AG20443 (cell line): ENCODE results near the gene SERPINB3.
"Not testable (repeated sequence)": the region's sequence is repeated elsewhere in the genome, so short reads cannot be mapped to it uniquely, and the experiment has no call there.

ENCODE experiments used
- DNase-seq: peaks from one replicate; pipeline ENCODE4 v3.0.0; 2012; ENCODE audit warnings: low spot score, mixed read lengths

SERPINB3 gene

GRCh38 chr18:63661750-63662149, at the start of gene SERPINB3:
SERPINB3 (minus strand) TSS chr18:63661893; CDS start chr18:63661216, 677 bp downstream.
- not testable (repeated sequence) for DNase-seq

DNA sequence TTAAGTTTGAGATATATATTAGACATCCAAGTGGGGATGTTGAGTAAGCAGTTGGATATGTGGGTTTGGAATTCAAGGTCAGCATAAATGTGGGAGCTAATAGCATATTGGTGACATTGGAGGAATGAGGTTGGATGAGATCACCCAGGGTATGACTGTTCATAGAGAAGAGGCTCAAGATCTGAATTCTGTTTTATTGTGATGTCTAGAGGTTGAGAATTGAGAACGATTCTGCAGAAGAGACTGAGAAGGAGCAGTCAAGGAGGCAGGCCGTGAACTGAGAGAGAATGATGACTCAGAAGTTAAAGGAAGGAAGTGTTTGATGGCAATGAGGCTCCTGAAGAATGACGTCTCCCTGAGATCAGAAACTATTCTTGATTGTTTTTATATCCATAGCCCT, 47.0 kb upstream of the SERPINB3 start:
- peak; percentile 50 for DNase-seq

- no peak for DNase-seq
Observed at GRCh38 chr18:63707816-63708215, 46.1 kb upstream of the SERPINB3 start.

DNA sequence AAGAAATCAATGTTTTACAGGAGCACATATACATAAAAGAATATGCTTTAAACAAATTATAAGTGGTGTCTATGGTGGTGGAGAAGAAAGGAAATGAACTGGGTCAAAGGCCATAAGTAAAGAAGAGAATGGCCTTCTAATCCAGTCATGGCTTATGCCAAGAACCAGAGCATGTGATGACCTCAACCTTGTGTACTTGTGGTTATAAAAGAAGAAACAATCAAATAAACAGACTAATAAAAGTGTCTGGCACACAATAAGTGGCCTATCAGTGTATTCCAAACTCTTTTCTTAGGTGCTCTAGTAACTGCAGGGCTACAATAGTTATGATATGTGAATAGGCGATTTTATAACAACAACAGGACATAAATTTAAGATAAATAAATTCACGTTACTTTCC, 43.7 kb upstream of the SERPINB3 start:
- DNase-seq = no peak

- no peak for DNase-seq
Observed at GRCh38 chr18:63702660-63703059, 41.0 kb upstream of the SERPINB3 start, which contains the start of gene SERPINB11. SERPINB11 (plus strand) TSS chr18:63702960; CDS start chr18:63710194, 7,234 bp downstream.

GRCh38 chr18:63701952-63702351, 40.3 kb upstream of the SERPINB3 start:
- no peak for DNase-seq

DNA sequence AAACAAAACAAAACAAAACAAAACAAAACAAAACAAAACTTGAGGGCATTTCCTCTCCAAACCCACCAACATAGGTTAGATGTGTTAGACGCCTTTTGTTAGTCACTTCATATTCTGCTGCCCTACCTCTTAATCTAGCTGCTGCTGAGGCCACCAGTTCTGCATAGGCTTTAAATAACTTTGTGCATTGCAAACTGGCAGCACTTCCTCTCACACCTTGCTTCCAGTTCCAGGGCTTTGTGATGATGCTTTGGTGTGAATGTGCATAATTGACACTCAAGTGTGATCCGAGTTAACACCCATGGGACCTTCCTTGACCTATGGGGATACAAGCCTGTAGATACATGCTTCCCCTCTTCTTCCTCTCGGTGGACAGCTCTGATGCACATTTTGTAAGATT, 38.8 kb upstream of the SERPINB3 start:
- DNase-seq = no peak

DNA sequence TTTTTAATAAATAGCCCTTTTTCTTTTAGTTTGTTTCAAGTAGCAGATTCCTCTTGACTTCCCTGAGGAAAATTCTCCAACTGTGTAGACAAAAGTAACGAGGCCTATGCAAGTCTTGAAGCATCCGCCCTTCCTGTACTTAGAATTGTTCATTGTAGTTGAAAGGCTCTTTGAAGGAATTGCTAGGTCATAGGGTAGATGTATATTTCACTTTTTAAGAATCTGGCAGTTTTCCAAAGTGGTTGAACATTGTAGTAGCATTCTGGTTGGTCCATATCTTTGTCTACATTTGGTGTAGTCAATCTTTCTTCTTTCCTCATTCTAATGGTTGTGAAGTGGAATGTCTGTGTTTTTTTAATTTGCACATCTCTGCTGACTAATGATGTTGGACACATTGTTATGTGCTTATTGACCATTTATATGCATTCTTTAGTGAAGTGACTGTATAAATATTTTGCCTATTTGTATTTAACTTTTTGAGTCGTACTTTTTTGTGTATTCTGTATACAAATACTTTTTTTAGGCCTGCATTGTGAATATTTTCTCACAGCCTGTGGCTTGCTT, 35.5 kb upstream of the SERPINB3 start:
- no peak for DNase-seq

- DNase-seq = no peak
Observed at GRCh38 chr18:63689064-63689463, 27.4 kb upstream of the SERPINB3 start.

GRCh38 chr18:63686871-63687270, 25.2 kb upstream of the SERPINB3 start:
- DNase-seq = no peak

GRCh38 chr18:63684718-63685117, 23.0 kb upstream of the SERPINB3 start:
- DNase-seq = no peak

- DNase-seq = no peak
Observed at GRCh38 chr18:63683890-63684289, 22.2 kb upstream of the SERPINB3 start.

DNA sequence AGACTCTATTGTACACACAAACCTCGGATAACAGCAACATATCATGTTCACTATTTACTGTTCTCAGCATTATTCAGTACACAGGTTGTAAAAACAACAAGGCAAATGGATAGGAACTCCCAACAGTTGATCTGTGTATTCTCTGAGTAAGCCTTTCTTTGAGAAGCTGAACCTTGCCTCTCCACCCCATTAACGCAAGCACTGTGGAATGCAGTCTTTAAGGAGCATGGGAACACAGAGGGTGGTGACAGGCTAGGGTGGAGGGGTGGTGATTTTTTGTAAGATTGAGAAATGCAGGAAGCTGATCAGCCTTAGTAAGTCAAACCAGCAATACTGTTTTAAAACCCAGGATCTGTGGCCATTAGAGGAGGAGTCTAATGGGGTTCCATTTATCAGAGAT, 21.5 kb upstream of the SERPINB3 start:
- DNase-seq = peak; percentile 90

DNA sequence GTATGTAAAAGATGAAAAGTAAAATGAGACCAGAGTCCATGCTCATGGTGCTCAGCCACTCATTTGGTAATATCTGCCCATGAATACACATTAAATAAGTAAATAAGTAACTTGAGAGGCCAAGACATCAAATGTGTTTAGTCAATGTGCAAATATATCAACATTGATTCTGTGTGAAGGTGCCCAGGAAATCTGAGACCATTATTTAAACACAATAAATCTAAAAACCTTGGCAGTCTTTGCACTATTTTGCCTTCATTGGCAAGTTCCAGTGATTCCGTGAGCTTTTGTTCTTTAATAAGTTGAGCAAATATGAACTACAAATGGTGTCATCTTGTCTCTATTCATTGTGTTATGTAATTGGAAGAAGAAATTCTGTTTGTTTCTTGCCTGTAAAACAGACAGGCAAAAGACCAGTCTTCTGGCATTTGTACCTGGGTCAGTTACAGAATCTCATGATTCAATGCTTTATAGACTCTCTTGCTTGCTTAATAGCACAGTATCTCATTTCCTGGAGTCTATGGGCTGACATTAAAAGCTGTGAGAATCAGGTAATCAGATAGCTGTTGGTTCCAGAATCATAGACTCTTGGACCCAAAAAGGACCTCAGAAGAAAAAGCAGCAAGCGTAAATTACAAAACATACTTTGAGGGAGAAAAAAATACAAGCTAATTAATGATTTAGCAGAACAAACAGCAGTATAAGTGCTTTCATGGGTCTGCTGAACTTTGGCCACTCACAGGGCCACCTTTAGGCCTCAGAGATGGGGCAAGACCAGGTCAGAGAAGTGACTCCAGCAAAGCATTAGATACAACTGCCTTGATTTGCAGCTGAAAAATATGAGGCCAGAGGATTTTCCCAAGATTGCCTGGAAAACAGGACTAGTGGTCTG, 20.0 kb upstream of the SERPINB3 start:
- DNase-seq = no peak

GRCh38 chr18:63679820-63680606, 18.3 kb upstream of the SERPINB3 start:
- DNase-seq = no peak

DNA sequence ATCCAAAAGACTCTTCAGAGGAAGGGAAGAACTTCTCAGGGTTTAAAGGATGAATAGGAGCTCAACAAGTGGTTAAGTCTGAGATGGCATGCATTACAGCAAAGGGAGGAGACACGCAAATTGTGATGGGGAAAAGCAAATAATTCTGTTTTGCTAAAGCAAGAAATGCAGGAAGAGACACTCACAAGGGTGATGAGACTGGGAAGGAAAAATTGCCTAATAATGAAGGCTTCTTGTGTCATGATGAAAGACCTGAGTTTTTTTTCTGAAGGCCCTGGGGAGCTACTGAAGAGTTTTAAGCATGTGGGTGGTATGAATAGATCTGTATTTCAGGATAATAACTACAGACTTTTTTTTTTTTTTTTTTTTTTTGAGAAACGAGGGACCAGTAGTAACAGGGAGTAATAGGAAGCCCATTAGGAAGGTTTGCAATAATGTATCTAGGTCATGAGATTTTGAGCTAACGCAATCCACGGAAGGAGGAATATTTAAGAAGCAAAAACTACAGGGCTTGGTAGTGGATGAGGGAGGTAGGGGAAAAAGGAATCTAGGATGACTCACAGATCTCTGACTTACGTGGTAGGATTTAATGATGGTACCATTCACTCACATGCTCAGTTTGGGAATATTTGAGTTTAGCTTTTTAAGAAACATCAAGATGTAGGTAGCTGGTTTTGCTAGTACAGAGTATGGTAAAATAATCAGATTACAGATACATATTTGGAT, 16.0 kb upstream of the SERPINB3 start:
- no peak for DNase-seq

DNA sequence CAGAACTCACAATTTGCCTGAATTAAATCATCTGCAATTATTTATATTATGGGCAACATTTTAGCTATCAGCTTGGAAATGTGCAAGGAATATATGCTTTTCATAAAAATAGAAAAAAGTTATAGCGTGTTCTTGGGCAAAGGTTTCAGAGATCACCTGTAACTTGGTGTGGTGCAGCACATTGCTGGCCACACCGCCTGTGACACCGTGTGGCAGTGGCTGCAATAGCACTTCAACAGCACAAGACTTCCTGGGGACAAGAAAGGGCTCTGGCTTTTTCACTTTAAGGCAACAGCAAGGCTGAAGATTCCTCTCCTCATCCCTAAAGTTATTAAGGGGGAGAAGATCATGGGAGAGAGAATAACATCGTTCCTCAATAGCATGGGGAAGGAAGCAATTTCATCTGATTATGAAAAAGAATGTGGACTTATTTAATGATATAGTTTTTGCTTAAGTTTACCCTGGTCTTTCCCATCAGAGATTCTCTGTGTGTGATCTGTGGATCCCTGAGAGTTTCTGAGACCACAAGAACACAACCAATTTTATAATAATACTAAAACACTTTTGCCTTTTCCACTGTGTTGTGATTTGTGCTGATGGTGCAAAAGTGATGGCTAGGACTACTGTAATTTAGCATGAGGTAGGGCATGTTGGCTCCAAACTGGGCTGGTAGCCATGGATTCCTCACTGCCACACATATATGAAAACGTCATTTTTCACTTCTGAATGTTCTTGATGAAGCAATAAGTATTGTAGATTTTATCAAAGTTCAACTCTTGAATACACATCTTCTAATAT, 15.0 kb upstream of the SERPINB3 start:
- no peak for DNase-seq

DNA sequence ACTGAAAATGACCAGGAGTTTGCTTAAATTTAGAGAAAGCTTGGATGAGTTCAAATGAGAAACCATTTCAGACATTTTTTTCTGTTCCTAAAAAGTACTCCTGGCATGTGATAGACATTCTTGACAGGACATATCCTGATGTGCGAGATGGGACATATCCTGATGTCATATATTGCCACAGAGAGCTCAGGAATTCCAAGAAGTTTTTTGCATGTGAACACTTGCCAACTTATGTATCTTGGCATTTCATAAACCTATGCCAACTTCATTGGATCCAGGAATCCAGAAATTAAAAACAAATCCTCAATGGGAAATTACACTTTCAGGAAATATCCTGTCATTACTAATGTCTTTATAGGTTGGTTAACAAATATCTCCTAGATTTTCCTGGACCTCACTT, 2.9 kb upstream of the SERPINB3 start:
- DNase-seq = no peak

DNA sequence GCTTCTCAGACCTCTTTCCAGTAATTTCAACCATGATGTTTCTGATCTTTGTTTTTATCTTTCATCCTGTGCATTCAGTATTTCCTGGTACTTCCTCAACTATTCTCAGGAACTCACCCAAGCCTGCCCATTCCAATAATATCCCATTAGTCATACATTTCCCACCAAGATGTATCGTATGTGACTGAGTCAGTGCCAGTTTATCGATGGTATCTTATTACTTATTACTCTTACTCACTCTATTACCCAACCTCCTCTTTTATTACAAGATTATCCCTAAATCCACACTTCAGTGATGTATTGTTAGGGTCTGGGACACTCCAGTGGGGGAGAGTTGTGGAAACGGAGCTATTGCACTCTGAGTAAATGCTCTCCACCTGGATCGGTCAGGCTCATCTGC, 2.8 kb downstream of the SERPINB3 start:
- not testable (repeated sequence) for DNase-seq

- not testable (repeated sequence) for DNase-seq
Observed at GRCh38 chr18:63650271-63650670, 11.4 kb downstream of the SERPINB3 start.

GRCh38 chr18:63648241-63648640, 13.5 kb downstream of the SERPINB3 start:
- no peak for DNase-seq
